ENCODE results near the gene CLBA1.
"Not testable (repeated sequence)": the region's sequence is repeated elsewhere in the genome, so short reads cannot be mapped to it uniquely, and the experiment has no call there.

Gene CLBA1

GRCh38 chr14:105030194-105030593 lies 44.6 kb downstream of the CLBA1 start:
- Histone ChIP-seq H3K9ac (ENCODE audit: insufficient read length, low read depth) (no peak overlapping the region), H3K36me3 (ENCODE audit: insufficient read depth, insufficient read length, low read length) (no peaks in the 10 kb centered on the region)
- TF ChIP-seq ZNF274 (IDR thresholded peaks at IDR 0.05; ENCODE audit: low read depth, low read length) = no peak
- TF ChIP-seq YY1 (IDR thresholded peaks at IDR 0.05; ENCODE audit: insufficient read depth, insufficient read length) = no peak
- no peak for TF ChIP-seq SUZ12 (IDR thresholded peaks at IDR 0.05; ENCODE audit: extremely low read depth, insufficient read depth, insufficient read length)

GRCh38 chr14:105030836-105031396 lies 45.3 kb downstream of the CLBA1 start:
- Histone ChIP-seq H3K4me1 (ENCODE audit: insufficient read depth, insufficient read length) (peaks cover 2% of the 10 kb centered on the region), H3K4me3 (ENCODE audit: insufficient read length, low read depth) (no peak overlapping the region), H3K27me3 (ENCODE audit: insufficient read depth, insufficient read length) (no peaks in the 10 kb centered on the region), H3K9ac (ENCODE audit: insufficient read length, low read depth) (no peak overlapping the region), H3K9me3 (ENCODE audit: insufficient read depth, low read length) (no peaks in the 10 kb centered on the region), H3K36me3 (ENCODE audit: insufficient read depth, insufficient read length, low read length) (no peaks in the 10 kb centered on the region)
- TF ChIP-seq YY1 (IDR thresholded peaks at IDR 0.05; ENCODE audit: insufficient read depth, insufficient read length) = no peak
- TF ChIP-seq ZNF274 (IDR thresholded peaks at IDR 0.05; ENCODE audit: low read depth, low read length) = no peak
- TF ChIP-seq SUZ12 (IDR thresholded peaks at IDR 0.05; ENCODE audit: extremely low read depth, insufficient read depth, insufficient read length) = no peak
- no peak for DNase-seq (ENCODE audit: low read depth, low spot score)

More at GRCh38 chr14:105030194-105030593, 44.6 kb downstream of the CLBA1 start:
- Histone ChIP-seq H3K4me1 (ENCODE audit: insufficient read depth, insufficient read length) (peaks cover 2% of the 10 kb centered on the region), H3K4me3 (ENCODE audit: insufficient read length, low read depth) (no peak overlapping the region), H3K27me3 (ENCODE audit: insufficient read depth, insufficient read length) (no peaks in the 10 kb centered on the region), H3K9me3 (ENCODE audit: insufficient read depth, low read length) (no peaks in the 10 kb centered on the region)
- no peak for DNase-seq (ENCODE audit: low read depth, low spot score)

GRCh38 chr14:105032451-105032901 lies 46.9 kb downstream of the CLBA1 start:
- H3K27me3 ChIP-seq (ENCODE audit: insufficient read depth, insufficient read length); H3K36me3 ChIP-seq (ENCODE audit: insufficient read depth, insufficient read length, low read length); DNase-seq (ENCODE audit: low read depth, low spot score); H3K4me1 ChIP-seq (ENCODE audit: insufficient read depth, insufficient read length); H3K4me3 ChIP-seq (ENCODE audit: insufficient read length, low read depth); H3K9ac ChIP-seq (ENCODE audit: insufficient read length, low read depth); H3K9me3 ChIP-seq (ENCODE audit: insufficient read depth, low read length): not testable (repeated sequence)

GRCh38 chr14:105033412-105033900 lies 47.9 kb downstream of the CLBA1 start:
- not testable (repeated sequence) for DNase-seq (ENCODE audit: low read depth, low spot score); H3K9ac ChIP-seq (ENCODE audit: insufficient read length, low read depth); H3K36me3 ChIP-seq (ENCODE audit: insufficient read depth, insufficient read length, low read length); H3K9me3 ChIP-seq (ENCODE audit: insufficient read depth, low read length); H3K4me1 ChIP-seq (ENCODE audit: insufficient read depth, insufficient read length); H3K4me3 ChIP-seq (ENCODE audit: insufficient read length, low read depth); H3K27me3 ChIP-seq (ENCODE audit: insufficient read depth, insufficient read length)

DNA sequence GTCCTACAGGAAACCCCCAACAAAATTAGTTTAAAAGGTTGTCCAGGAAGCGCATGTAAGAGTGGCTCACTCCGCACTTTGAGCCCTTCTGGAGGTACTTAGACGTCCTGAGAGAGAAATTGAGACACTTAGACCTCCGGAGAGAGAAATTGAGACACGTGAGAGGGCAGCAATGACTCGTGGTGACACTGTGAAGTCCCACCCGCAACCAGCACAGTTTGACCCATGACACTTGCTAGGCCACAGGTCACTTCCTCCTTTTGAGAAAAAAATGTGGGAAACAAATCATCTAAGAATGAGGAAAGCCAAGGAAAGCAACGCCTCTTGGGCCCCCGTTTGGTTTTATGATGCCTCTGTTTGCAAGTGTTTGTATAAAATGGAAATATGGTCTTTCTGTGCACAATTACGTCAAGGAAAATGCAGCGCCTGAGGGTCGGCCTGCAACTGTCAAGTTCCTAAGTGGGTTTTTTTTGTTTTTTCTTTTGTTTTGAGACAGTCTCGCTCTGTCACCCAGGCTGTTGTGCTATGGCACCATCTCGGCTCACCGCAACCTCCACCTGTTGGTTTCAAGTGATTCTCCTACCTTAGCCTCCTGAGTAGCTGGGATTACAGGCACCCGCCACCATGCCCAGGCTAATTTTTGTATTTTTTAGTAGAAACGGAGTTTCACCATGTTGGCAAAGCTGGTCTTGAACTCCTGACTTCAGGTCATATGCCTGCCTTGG lies 48.9 kb downstream of the CLBA1 start:
- no peak for TF ChIP-seq SUZ12 (IDR thresholded peaks at IDR 0.05; ENCODE audit: extremely low read depth, insufficient read depth, insufficient read length)
- no peak for TF ChIP-seq ZNF274 (IDR thresholded peaks at IDR 0.05; ENCODE audit: low read depth, low read length)
- TF ChIP-seq YY1 (IDR thresholded peaks at IDR 0.05; ENCODE audit: insufficient read depth, insufficient read length) = no peak
- no peaks in the 10 kb centered on the region for H3K36me3 ChIP-seq (ENCODE audit: insufficient read depth, insufficient read length, low read length)
- no peaks in the 10 kb centered on the region for H3K9me3 ChIP-seq (ENCODE audit: insufficient read depth, low read length)
- H3K27me3 ChIP-seq (ENCODE audit: insufficient read depth, insufficient read length) = no peaks in the 10 kb centered on the region
- peaks cover 2% of the 10 kb centered on the region for H3K4me1 ChIP-seq (ENCODE audit: insufficient read depth, insufficient read length)
- H3K4me3 ChIP-seq (ENCODE audit: insufficient read length, low read depth) = no peak overlapping the region
- no peak for DNase-seq (ENCODE audit: low read depth, low spot score)
- no peak overlapping the region for H3K9ac ChIP-seq (ENCODE audit: insufficient read length, low read depth)

DNA sequence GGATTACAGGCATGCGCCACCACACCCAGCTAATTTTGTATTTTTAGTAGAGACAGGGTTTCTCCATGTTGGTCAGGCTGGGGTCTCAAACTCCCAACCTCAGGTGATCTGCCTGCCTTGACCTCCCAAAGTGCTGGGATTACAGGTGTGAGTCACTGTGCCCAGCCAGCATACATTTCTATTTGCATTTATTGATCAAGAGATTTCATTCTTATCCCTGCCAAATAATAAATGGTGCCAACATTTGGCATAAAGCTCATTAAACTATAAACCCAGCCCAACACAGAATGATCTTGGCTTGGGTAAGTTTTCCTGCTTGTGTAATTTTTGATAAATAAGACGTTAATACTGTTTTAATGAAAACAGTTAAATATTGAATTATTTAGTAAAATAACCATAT lies 50.0 kb downstream of the CLBA1 start:
- not testable (repeated sequence) for H3K4me1 ChIP-seq (ENCODE audit: insufficient read depth, insufficient read length); H3K9me3 ChIP-seq (ENCODE audit: insufficient read depth, low read length); DNase-seq (ENCODE audit: low read depth, low spot score); H3K4me3 ChIP-seq (ENCODE audit: insufficient read length, low read depth); H3K27me3 ChIP-seq (ENCODE audit: insufficient read depth, insufficient read length); H3K9ac ChIP-seq (ENCODE audit: insufficient read length, low read depth); H3K36me3 ChIP-seq (ENCODE audit: insufficient read depth, insufficient read length, low read length)

GRCh38 chr14:105039458-105040205 lies 54.0 kb downstream of the CLBA1 start:
- Histone ChIP-seq H3K36me3 (ENCODE audit: insufficient read depth, insufficient read length, low read length) (no peaks in the 10 kb centered on the region), H3K4me1 (ENCODE audit: insufficient read depth, insufficient read length) (peaks cover 6% of the 10 kb centered on the region), H3K9ac (ENCODE audit: insufficient read length, low read depth) (no peak overlapping the region), H3K4me3 (ENCODE audit: insufficient read length, low read depth) (no peak overlapping the region), H3K27me3 (ENCODE audit: insufficient read depth, insufficient read length) (no peaks in the 10 kb centered on the region), H3K9me3 (ENCODE audit: insufficient read depth, low read length) (no peaks in the 10 kb centered on the region)
- TF ChIP-seq SUZ12 (IDR thresholded peaks at IDR 0.05; ENCODE audit: extremely low read depth, insufficient read depth, insufficient read length) (no peak), ZNF274 (IDR thresholded peaks at IDR 0.05; ENCODE audit: low read depth, low read length) (no peak), YY1 (IDR thresholded peaks at IDR 0.05; ENCODE audit: insufficient read depth, insufficient read length) (no peak)
- DNase-seq (ENCODE audit: low read depth, low spot score) = no peak

Data from NT2/D1 (cell line).